HepG2 (cell line): ENCODE data around the gene CAPN2. TPM values are rescaled to one million over a fixed set of nuclear protein-coding genes. Genes with fewer than 3 reads are reported as not detected.

ENCODE experiments used
- CREB3 ChIP-seq: sonication (generic); formaldehyde crosslinking; IDR thresholded peaks from 2 replicates; pipeline ENCODE4 v1.5.0; 2020; ENCODE audit warnings: missing genetic modification reagents
- CTCF ChIP-seq: sonication (generic); formaldehyde crosslinking; IDR thresholded peaks from 2 replicates; pipeline ENCODE4 v1.5.0; 2020; ENCODE audit warnings: mild to moderate bottlenecking, missing genetic modification reagents, moderate library complexity
- ELK4 ChIP-seq: sonication (generic); formaldehyde crosslinking; IDR thresholded peaks from 2 replicates; pipeline ENCODE4 v1.9.0; 2021; ENCODE audit warnings: missing genetic modification reagents, borderline replicate concordance
- HNF4A ChIP-seq: sonication (generic); formaldehyde crosslinking; IDR thresholded peaks from 2 replicates; pipeline ENCODE4 v1.4.0; 2020; ENCODE audit warnings: missing genetic modification reagents
- NKX3-1 ChIP-seq: sonication (generic); formaldehyde crosslinking; IDR thresholded peaks from 2 replicates; pipeline ENCODE4 v1.5.0; 2020; ENCODE audit warnings: missing genetic modification reagents
- PHF20 ChIP-seq: sonication (generic); formaldehyde crosslinking; IDR thresholded peaks from 2 replicates; pipeline ENCODE4 v1.5.0; 2020; ENCODE audit warnings: mild to moderate bottlenecking, missing genetic modification reagents
- RAD21 ChIP-seq: fragments of 450-650 bp; formaldehyde crosslinking; IDR thresholded peaks from 2 replicates; pipeline ENCODE4 v1.5.0; 2020; ENCODE audit warnings: mild to moderate bottlenecking
- REXO4 ChIP-seq: sonication (generic); formaldehyde crosslinking; IDR thresholded peaks from 2 replicates; pipeline ENCODE4 v1.8.0; 2022; ENCODE audit warnings: missing genetic modification reagents, mild to moderate bottlenecking, borderline replicate concordance
- SMC3 ChIP-seq: IDR thresholded peaks from 2 replicates; pipeline ENCODE4 v1.6.1; 2011; ENCODE audit warnings: low read length, improper control_type of control experiment
- SRSF9 ChIP-seq: fragments of 200-400 bp; formaldehyde crosslinking; IDR thresholded peaks from 2 replicates; pipeline ENCODE4 v1.6.1; 2018; ENCODE audit warnings: borderline replicate concordance, mild to moderate bottlenecking, low read depth, low read length; ENCODE audit not compliant: insufficient read depth, poor library complexity, severe bottlenecking
- STAG1 ChIP-seq: sonication (generic); formaldehyde crosslinking; IDR thresholded peaks from 2 replicates; pipeline ENCODE4 v1.4.0; 2020; ENCODE audit warnings: missing genetic modification reagents
- TAF15 ChIP-seq: fragments of 200-400 bp; formaldehyde crosslinking; IDR thresholded peaks from one replicate; pipeline ENCODE4 v1.6.1; 2018; ENCODE audit warnings: mild to moderate bottlenecking, low read depth, low read length; ENCODE audit not compliant: poor library complexity, severe bottlenecking
- ZNF773 ChIP-seq: sonication (generic); formaldehyde crosslinking; IDR thresholded peaks from 2 replicates; pipeline ENCODE4 v1.4.0; 2020; ENCODE audit warnings: missing genetic modification reagents, borderline replicate concordance
- polyA plus RNA-seq, 8 experiments: library from polyadenylated mRNA; depleted of rRNA in 3 of 8; stranded (reverse) in 7 of 8; unstranded in 1 of 8; fragments of >200 nt; fragmentation: Illumina TruSeq in 4 of 8; extraction: Trizol in 4 of 8; gene quantifications; 2 replicates each; pipeline versions ENCODE4 v1.2.1 to v1.2.3, GENCODE V29; 2011 to 2016; ENCODE audit warnings: low read depth in 4 of 8, missing spikeins in 1 of 8, mixed read lengths in 1 of 8; ENCODE audit not compliant: insufficient read depth in 1 of 8
- total RNA-seq, 5 experiments: library from RNA; depleted of rRNA; stranded (reverse); fragments of >200 nt; fragmentation: Illumina TruSeq; extraction: Trizol; gene quantifications; 2 replicates each; pipeline ENCODE4 v1.2.3, GENCODE V29; 2016; ENCODE audit warnings: low read depth in 1 of 5
- TF ChIP-seq, protein P1 (sequence below), 2 experiments: fragments of 450-650 bp in 1 of 2; sonication (generic) in 1 of 2; formaldehyde crosslinking in 1 of 2; IDR thresholded peaks; 2 replicates each; pipeline versions ENCODE4 v1.6.1 to v1.8.0; 2016 to 2022; ENCODE audit warnings: antibody characterized with exemption in 1 of 2, mild to moderate bottlenecking in 1 of 2, missing genetic modification reagents in 1 of 2

Gene CAPN2
- total and polyA plus RNA-seq, 2 of the 13 experiments (the other 11 are each of a cell fraction or from before 2014, with no cell fraction given), result 6.2 to 7.4 TPM

- TF ChIP-seq, protein P1, sequence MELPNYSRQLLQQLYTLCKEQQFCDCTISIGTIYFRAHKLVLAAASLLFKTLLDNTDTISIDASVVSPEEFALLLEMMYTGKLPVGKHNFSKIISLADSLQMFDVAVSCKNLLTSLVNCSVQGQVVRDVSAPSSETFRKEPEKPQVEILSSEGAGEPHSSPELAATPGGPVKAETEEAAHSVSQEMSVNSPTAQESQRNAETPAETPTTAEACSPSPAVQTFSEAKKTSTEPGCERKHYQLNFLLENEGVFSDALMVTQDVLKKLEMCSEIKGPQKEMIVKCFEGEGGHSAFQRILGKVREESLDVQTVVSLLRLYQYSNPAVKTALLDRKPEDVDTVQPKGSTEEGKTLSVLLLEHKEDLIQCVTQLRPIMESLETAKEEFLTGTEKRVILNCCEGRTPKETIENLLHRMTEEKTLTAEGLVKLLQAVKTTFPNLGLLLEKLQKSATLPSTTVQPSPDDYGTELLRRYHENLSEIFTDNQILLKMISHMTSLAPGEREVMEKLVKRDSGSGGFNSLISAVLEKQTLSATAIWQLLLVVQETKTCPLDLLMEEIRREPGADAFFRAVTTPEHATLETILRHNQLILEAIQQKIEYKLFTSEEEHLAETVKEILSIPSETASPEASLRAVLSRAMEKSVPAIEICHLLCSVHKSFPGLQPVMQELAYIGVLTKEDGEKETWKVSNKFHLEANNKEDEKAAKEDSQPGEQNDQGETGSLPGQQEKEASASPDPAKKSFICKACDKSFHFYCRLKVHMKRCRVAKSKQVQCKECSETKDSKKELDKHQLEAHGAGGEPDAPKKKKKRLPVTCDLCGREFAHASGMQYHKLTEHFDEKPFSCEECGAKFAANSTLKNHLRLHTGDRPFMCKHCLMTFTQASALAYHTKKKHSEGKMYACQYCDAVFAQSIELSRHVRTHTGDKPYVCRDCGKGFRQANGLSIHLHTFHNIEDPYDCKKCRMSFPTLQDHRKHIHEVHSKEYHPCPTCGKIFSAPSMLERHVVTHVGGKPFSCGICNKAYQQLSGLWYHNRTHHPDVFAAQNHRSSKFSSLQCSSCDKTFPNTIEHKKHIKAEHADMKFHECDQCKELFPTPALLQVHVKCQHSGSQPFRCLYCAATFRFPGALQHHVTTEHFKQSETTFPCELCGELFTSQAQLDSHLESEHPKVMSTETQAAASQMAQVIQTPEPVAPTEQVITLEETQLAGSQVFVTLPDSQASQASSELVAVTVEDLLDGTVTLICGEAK (IDR thresholded peaks at IDR 0.05), result no peak
- TF ChIP-seq, protein P1 (CRISPR knock-in tag; IDR thresholded peaks at IDR 0.05), result no peak
- TF ChIP-seq CTCF (CRISPR knock-in tag), result peak; percentile 83
- no peak for TF ChIP-seq CREB3 (CRISPR knock-in tag)
- TF ChIP-seq SRSF9, result no peak
- peak; percentile 65 for TF ChIP-seq RAD21 (CRISPR knock-in tag)
- no peak for TF ChIP-seq REXO4 (CRISPR knock-in tag)
- no peak for TF ChIP-seq PHF20 (CRISPR knock-in tag)
- no peak for TF ChIP-seq ELK4 (CRISPR knock-in tag)
- TF ChIP-seq ZNF773 (CRISPR knock-in tag), result no peak
- no peak for TF ChIP-seq NKX3-1 (CRISPR knock-in tag)
- no peak for TF ChIP-seq HNF4A (CRISPR knock-in tag)
- TF ChIP-seq SMC3, result peak; percentile 85
- peak; percentile 92 for TF ChIP-seq STAG1
- no peak for TF ChIP-seq TAF15
Observed at GRCh38 chr1:223683586-223684487, 28.5 kb upstream of the CAPN2 start (continued).
